ENCODE results near the gene CPNE4. TPM values are rescaled to one million over a fixed set of nuclear protein-coding genes. Genes with fewer than 3 reads are reported as not detected.

CPNE4 gene
- total RNA-seq, 1 experiment from 2014 or later = 31.1 TPM

DNA sequence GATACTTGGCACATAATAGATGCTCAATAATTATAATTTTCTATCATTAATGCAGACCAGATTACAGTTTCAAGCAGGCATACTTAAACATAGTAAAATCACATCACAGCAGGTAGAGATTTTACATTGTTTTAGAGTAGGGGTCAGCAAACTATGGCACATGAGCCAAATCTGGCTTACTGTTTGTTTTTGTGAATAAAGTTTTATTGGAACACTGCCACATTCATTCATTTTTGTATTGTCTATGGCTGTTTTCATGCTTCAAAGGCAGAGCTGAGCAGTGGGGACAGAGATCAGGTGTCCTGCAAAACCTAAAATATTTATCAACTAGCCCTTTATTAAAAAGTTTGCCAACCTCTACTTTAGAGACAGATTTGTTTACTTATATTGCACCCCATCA is 342.5 kb downstream of the CPNE4 start:
- TF ChIP-seq, protein P1, sequence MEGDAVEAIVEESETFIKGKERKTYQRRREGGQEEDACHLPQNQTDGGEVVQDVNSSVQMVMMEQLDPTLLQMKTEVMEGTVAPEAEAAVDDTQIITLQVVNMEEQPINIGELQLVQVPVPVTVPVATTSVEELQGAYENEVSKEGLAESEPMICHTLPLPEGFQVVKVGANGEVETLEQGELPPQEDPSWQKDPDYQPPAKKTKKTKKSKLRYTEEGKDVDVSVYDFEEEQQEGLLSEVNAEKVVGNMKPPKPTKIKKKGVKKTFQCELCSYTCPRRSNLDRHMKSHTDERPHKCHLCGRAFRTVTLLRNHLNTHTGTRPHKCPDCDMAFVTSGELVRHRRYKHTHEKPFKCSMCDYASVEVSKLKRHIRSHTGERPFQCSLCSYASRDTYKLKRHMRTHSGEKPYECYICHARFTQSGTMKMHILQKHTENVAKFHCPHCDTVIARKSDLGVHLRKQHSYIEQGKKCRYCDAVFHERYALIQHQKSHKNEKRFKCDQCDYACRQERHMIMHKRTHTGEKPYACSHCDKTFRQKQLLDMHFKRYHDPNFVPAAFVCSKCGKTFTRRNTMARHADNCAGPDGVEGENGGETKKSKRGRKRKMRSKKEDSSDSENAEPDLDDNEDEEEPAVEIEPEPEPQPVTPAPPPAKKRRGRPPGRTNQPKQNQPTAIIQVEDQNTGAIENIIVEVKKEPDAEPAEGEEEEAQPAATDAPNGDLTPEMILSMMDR (IDR thresholded peaks at IDR 0.05; ENCODE audit: unreplicated experiment) = no peak
- no peaks in the 10 kb centered on the region for H3K27me3 Mint-ChIP-seq (ENCODE audit: unreplicated experiment)
- CTCF ChIA-PET = no interaction called here
- intact Hi-C loops (cut with micrococcal nuclease; ENCODE audit: unreplicated experiment) = no loop called here
- H3K4me1 Mint-ChIP-seq (ENCODE audit: low read depth, unreplicated experiment) = no peaks in the 10 kb centered on the region
- peaks cover 3% of the 10 kb centered on the region for H3K9me3 Mint-ChIP-seq (ENCODE audit: low read depth, unreplicated experiment)
- H3K27ac Mint-ChIP-seq (ENCODE audit: unreplicated experiment) = no peak overlapping the region
- BruUV-seq (replicated peaks) = no TSS peak
- H3K4me3 Mint-ChIP-seq (ENCODE audit: low read depth, unreplicated experiment) = no peak overlapping the region
- no peak for DNase-seq
- H3K36me3 Mint-ChIP-seq (ENCODE audit: insufficient read depth, unreplicated experiment) = no peaks in the 10 kb centered on the region

DNA sequence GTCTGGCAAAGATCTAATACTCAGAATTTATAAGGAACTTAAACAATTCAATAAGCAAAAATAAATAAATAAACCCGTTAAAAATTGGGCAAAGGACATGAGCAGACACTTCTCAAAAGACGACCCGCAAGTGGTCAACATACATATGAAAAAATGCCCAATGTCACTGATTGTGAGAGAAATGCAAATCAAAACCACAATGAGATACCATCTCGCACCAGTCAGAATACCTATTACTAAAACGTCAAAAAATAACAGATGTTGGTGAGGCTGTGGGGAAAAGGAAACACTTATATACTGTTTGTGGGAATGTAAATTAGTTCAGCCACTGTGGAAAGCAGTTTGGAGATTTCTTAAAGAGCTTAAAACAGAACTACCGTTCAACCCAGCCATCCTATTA is 344.0 kb downstream of the CPNE4 start:
- TF ChIP-seq, protein P1 (IDR thresholded peaks at IDR 0.05; ENCODE audit: unreplicated experiment) = no peak
- Mint-ChIP-seq H3K27ac (ENCODE audit: unreplicated experiment) (no peak overlapping the region), H3K27me3 (ENCODE audit: unreplicated experiment) (no peaks in the 10 kb centered on the region), H3K4me3 (ENCODE audit: low read depth, unreplicated experiment) (no peak overlapping the region), H3K9me3 (ENCODE audit: low read depth, unreplicated experiment) (peaks cover 3% of the 10 kb centered on the region), H3K36me3 (ENCODE audit: insufficient read depth, unreplicated experiment) (no peaks in the 10 kb centered on the region), H3K4me1 (ENCODE audit: low read depth, unreplicated experiment) (no peaks in the 10 kb centered on the region)
- intact Hi-C loops (cut with micrococcal nuclease; ENCODE audit: unreplicated experiment) = no loop called here
- no TSS peak for BruUV-seq (replicated peaks)
- DNase-seq = no peak
- CTCF ChIA-PET = no interaction called here

DNA sequence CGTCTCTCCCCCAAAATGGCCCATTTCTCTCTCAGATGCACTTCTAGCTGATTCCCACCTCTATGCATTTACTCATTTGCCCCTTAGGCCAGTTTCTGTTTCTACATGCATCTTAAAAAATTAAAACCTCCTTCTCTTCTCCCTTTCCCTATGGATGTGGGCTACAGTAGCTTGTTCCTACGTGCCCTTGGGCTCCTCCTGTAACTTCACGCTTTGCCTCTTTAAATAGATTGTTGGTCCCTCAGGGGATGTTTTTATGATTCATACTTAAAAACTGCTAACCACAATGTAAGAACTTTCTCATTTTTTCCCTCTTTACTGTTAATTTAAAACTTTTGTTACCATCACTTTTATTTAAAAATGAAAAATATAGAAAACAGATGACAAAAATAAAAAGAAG is 346.4 kb downstream of the CPNE4 start:
- CTCF ChIA-PET = no interaction called here
- Mint-ChIP-seq H3K27ac (ENCODE audit: unreplicated experiment) (no peak overlapping the region), H3K4me1 (ENCODE audit: low read depth, unreplicated experiment) (no peaks in the 10 kb centered on the region), H3K4me3 (ENCODE audit: low read depth, unreplicated experiment) (no peak overlapping the region), H3K9me3 (ENCODE audit: low read depth, unreplicated experiment) (peaks cover 3% of the 10 kb centered on the region), H3K27me3 (ENCODE audit: unreplicated experiment) (no peaks in the 10 kb centered on the region), H3K36me3 (ENCODE audit: insufficient read depth, unreplicated experiment) (no peaks in the 10 kb centered on the region)
- BruUV-seq (replicated peaks) = no TSS peak
- intact Hi-C loops (cut with micrococcal nuclease; ENCODE audit: unreplicated experiment) = no loop called here
- TF ChIP-seq, protein P1 (IDR thresholded peaks at IDR 0.05; ENCODE audit: unreplicated experiment) = no peak
- DNase-seq = no peak

DNA sequence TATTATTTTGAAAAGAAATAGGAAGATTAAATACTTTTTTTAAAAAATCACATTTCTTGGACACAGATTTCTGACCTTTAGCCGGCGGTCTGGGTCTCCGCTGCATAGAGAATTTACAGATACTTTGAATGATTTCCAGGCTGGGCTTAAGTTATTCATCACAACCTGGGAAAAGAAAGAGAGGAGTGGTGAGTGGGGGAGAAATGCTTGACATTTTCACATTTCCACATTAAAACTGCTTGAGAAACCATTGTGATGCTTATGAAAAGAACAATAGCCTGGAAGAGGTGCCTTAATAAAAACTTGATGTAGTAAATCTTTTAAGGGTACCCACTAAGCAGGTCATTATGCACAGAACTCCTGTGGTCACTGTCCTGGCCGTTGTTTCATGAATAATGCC is 365.2 kb downstream of the CPNE4 start:
- Mint-ChIP-seq H3K27ac (ENCODE audit: unreplicated experiment) (no peak overlapping the region), H3K27me3 (ENCODE audit: unreplicated experiment) (no peaks in the 10 kb centered on the region), H3K4me1 (ENCODE audit: low read depth, unreplicated experiment) (no peaks in the 10 kb centered on the region)

More for the DNA sequence above, 365.2 kb downstream of the CPNE4 start:
- TF ChIP-seq, protein P1 (IDR thresholded peaks at IDR 0.05; ENCODE audit: unreplicated experiment) = no peak
- Mint-ChIP-seq H3K9me3 (ENCODE audit: low read depth, unreplicated experiment) (no peaks in the 10 kb centered on the region), H3K36me3 (ENCODE audit: insufficient read depth, unreplicated experiment) (no peaks in the 10 kb centered on the region), H3K4me3 (ENCODE audit: low read depth, unreplicated experiment) (no peak overlapping the region)
- no TSS peak for BruUV-seq (replicated peaks)
- intact Hi-C loops (cut with micrococcal nuclease; ENCODE audit: unreplicated experiment) = no loop called here
- CTCF ChIA-PET = no interaction called here
- DNase-seq = no peak
